ENCODE results near the gene CFAP46.
"Not testable (repeated sequence)": the region's sequence is repeated elsewhere in the genome, so short reads cannot be mapped to it uniquely, and the experiment has no call there.

CFAP46 gene

DNA sequence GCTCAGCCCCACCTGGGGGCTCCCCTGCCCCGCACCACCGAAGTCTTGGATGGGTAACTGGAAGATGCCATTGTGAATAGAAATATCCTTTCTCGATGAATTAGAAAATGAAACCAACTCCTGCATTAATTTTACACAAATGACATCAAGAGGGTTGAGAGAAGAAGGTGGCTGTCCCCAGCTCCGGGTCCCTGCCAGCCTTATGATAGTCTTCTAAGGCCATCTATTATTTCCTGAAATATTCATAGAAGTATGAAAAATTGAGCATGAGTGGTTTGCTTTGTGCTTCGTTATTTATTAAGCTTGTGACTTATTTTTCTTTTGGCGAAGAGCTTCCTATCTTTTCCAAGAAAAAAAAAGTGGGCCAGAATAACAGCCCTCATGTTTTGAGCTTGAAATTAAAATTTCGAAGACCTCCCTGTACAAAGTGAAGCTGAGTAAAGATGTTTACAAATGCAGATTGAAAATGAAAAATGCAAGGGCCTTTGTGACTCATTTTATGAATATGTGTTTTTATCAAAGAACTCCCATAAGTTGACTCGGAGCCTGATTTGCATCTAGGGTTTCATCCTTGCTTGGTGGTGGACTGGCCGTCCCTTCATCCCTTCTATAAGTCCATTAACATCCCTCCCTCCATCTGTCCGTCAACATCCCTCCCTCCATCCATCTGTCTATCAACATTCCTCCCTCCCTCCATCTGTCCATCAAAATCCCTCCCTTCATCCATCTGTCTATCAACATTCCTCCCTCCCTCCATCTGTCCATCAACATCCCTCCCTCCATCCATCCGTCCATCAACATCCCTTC is 20.5 kb upstream of the CFAP46 start:
- no peak for DNase-seq

DNA sequence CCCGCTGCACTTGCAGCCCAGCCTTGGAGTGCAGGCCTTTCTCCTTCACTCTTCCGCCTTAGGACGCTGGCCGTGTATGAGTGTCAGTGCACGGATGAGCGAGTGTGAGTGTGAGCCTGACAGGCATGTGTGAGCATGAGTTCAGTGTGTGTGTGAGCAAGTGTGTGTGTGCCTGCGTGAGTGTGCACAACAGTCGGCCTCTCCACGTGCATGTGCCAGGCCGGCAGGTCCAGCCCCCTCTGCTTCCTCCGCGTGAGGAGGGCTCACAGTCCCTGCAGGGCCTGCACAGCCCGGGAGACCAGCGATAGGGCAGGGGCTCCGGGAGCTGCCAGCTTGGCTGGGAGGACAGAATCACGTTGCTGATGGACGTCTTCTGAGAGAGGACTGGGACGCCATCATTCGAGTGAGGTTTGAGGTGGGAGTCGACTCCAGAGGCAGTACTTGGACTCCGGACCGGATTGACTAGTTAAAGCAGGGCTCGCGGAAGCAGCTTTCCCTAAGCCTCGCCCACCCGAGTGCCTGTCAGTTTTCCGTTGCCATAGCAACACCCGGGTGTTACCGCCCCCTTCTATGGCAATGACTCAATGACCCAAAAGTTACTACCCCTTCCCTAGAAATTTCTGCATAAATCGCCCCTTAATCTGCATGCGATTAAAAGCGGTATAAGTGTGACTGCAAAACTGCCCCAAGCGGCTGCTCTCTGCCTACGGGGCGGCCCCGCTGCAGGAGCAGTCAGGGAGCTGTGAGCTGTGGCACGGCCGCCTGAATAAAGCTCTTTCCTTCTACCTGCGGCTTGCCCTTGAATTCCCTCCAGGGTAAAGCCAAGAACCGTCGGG is 19.6 kb upstream of the CFAP46 start:
- DNase-seq: no peak

DNA sequence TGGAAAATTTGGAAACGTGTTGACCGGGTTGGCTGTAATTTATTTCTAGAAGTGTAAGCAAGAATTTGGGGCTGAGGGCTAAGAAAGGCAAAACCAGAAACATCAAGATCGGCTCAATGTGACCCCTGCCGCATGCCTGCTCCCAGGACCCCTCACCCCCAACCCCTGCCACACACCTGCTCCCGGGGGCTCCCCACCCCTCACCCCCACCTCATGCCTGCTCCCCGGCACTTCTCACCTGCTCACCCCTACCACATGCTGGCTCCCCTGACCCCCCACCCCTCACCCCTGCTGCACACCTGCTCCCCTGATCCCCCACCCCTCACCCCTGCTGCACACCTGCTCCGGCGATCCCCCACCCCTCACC is 19.0 kb upstream of the CFAP46 start:
- no peak for DNase-seq

DNA sequence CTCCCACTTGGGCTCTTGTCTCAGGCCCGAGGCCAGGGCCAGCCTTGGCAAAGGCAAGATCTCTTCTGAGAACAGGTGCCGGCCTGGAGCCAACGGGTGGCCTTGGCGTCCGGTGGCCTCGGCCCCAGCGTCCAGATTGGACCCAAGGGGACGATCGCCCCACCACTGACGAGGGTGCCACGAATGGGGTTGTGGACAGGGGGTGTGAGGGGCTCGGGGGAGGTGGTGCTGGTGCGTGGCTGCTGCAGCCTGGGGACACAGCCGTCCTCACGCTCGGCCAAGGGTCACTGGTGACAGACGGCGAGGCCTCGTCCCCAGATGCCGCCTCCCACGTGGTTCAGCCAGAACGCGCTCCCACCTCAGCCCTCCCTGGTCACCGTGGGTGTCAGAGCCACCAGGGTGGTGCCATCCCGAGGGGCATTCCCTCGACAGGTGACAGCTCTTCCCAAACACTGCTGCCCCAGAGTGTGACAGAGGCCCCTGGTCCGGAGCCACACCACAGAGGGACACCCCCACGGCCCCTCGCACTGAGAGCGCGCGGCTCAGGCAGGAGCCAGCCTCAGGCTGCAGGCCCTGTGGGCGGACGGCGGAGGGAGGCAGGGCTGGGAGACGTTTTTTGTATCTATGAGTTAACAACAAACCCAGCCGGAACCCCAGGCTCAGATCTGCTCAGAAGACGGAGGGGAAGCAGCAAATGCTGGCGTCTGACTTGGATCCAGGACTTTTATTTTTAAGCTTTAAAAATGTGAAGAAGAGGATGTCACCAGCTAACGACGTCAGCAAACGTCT is 18.5 kb upstream of the CFAP46 start:
- no peak for DNase-seq

DNA sequence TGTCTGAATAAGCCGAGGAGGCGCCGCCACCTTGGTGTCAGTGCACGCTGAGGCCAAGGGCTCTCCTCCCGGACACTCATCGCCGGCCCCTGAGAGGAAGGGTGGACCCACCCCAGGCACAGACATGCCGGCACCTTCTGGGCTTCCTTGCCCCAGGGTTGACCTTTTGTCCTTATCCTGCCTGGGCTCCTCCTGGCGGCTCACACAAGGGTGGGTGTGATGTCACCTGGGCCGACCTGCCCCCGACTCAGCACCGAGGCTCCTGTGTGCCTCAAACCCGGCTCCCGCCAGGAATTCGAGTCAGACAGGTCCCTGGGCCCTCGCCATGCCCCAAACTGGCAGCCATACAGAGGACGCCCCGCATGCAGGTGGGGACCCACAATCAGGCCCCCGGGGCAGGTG is 17.7 kb upstream of the CFAP46 start:
- no peak for DNase-seq

DNA sequence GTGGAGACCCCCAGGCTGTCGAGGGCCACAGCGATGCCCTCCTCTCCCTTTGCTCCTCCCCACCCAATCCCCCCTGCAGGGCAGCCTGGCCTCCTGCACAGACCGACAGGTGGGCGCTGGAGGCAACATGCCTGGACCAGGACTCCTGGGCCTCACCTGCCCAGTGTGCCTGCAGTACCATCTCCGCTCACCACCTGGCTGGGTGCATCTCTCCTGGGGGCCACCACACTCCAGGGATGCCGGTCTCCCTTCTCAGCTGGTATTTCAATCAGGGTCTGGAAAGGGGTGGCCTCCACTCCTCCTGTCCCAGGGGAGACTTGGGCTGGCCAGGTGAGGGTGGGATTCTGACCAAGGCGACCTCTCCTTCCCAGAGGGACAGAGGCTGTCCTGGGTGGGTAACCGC is 17.2 kb upstream of the CFAP46 start:
- no peak for DNase-seq

DNA sequence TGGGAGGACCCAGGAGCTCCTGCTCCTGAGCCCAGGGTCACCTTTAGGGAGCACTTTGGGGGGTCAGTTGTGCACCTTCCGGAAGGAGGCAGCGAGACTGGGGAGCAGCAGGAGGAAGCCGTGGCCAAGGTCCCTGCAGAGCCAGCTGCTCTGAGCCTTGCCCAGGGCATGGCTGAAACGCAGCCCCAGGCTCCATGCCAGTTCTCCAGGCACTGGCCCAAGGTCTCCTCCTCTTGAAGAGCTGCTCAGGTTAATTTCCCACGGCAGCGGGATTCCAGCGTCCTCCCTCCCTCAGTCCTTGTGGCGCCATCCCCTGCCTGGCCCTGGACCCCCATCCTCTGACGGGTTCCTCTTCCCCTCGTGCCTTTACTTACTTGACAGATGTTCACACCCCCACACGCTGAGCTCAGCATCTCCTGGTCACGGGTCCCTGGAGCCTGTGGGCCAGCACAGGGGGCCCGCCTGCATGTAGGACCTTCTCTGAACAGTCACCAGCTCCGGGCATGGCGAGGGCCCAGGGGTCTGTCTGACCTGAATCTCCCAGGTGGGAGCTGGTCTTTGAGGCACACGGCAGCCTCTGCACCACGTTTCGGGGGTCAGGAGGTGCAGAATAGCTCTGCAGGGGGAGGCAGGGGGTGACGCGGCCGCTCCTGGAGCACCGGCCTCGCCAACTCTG is 16.7 kb upstream of the CFAP46 start:
- no peak for DNase-seq

DNA sequence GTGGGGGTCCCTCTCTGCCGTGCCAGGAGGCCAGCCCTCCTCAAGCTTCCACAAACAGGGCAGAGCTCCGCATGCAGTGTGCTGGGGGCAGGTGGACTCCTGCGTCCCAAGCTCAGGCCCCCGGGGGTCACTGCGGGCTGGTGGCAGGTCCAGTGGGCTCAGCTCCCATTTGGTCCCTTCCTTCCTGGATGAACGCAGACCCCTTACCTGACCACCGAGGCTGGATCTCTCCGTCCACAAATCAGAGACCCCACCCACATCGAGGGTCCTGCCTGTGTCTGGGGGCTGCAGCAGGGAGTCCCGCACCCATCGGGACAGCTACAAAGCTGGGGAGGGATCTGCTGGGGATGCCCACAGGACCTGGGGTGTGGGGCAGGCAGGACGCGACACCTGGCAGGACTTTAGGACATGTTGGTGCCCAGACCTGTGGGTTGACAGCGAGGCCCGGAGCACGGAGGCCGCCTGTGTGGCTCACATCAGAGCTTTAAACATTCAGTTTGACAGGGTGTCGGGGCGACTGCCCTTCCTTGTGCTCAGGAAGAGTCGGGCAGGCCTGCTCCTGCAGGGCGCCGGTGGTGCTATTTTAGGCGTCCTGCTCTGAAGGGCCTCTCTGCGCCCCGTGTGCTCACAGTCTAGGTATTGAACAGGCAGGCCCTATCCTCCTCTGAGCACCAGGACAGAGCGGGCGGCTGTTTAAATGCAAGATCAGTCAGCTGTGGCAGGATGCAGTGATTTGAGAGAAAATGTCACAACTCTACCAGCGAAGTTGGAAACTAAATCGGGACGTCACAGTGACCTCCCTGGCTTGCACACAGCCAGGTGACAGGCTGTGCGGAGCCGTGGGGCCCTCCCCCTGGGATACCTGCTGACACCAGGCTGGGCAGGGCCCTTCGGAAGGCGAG is 15.9 kb upstream of the CFAP46 start:
- DNase-seq: no peak

DNA sequence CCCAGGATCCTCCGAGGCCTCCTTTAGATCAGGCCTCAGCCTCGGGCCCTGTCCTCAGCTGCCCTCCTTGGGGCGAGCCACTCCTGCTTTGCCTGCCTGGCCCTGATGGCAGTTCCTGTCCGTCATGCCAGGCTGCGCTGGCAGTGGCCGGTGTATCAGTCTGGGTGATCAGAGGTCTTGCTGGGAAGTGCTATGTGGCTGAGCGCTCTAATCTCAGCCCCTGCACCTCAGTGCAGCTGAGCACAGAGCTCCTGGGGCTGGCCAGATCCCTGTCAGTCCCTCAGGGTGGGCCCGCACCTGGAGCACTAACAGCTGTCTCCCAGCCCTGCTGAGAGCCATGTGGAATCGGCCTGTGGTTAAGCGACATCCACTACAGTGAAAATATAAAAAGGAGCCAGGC is 14.8 kb upstream of the CFAP46 start:
- no peak for DNase-seq

DNA sequence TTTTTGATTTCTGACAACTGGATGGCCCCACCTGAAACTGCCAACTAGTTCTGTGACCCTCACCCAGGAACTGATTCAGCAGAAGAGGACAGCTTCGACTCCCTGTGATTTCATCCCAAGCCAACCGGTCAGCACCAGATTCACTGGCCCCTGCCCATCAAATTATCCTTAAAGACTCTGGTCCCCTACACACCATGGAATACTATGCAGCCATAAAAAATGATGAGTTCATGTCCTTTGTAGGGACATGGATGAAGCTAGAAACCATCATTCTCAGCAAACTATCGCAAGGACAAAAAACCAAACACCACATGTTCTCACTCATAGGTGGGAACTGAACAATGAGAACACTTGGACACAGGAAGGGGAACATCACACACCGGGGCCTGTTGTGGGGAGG is 13.9 kb upstream of the CFAP46 start:
- DNase-seq: not testable (repeated sequence)

DNA sequence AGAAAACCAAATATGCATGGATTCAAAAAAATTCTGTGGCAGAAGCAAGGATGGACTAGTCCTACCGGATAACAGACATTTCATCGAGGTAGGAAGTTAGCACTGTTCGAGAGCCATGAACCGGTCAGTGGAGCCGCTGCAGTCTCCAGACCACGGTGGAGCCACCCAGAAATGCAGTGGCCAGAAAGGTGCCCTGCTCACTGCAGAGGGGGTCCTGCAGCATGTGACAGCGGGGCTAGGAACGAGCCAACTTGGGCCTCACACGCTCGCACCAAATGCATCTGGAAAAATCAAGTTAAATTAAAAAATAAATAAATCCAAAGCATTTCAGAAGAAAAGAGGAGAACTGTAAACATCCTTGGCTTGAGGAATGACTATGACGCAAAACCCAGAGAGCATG is 13.1 kb upstream of the CFAP46 start:
- no peak for DNase-seq

DNA sequence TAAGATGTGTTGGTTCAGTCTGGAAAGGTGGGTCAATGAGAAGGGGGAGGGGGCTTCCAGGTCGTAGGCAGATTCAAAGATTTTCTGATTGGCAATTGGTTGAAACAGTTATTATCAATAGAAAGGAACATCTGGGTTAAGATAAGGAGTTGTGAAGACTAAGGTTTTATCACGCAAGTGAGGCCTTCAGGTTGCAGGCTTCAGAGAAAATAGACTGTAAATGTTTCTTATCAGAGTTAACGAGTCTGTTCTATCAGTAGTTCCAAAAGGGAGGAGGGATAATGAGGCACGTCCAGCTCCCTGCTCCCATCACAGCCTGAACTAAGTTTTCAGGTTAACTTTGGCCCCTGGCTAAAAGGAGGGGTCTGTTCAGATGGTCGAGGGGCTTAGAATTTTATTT is 11.1 kb upstream of the CFAP46 start:
- DNase-seq: no peak

DNA sequence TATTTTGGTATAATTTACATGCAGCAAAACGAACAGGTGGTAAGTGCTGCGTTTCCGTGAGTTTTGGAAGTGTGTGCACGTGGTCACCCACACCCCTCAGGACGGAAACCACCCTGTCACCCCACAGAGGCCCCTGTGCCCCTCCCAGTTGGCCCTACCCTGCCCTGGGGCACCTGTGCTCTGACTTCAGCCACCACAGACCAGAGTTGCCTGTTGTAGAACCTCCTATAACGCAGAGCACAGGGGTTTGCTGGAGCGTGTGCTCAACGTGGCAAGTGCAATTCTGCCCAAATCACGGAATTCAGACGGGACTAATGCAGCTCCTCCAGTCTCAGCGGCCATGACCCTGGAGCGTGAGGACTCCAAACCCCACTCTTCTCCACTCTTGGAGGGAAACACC is 9.6 kb upstream of the CFAP46 start:
- DNase-seq: no peak

DNA sequence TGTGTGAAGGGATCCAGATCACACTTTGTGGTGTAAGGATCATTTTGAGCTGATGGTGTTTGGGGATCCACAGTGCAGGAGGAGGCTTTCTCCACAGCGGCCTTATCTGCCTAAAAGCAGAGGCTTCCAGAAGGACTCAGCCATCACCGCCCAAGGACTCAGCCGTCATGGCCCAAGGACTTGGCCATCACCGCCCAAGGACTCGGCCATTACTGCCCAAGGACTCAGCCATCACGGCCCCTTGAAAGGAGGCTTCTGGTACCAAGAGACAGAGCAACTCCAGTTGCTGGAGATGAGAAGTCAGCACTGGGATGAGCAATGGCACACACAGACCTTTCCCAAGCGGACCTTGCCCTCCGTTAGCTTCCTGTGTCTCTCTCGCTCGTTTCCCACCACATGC is 6.0 kb upstream of the CFAP46 start:
- no peak for DNase-seq

DNA sequence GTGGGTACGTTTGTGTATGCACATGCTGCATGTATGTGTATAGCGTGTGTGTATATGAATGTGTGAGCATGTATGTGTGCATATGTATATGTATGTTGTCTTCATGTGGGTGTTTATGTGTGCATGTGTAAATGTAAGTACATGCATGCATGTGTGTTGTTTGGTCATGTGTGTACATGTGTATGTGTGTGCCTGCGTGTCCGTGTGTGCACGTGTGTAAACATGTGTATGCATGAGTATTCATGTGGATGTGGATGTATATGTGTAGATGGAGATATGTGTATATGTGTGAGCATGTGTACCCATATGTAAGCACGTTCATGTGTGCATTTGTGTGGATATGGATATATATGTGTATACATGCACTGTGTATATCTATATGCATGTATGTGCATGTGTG is 5.5 kb upstream of the CFAP46 start:
- no peak for DNase-seq

DNA sequence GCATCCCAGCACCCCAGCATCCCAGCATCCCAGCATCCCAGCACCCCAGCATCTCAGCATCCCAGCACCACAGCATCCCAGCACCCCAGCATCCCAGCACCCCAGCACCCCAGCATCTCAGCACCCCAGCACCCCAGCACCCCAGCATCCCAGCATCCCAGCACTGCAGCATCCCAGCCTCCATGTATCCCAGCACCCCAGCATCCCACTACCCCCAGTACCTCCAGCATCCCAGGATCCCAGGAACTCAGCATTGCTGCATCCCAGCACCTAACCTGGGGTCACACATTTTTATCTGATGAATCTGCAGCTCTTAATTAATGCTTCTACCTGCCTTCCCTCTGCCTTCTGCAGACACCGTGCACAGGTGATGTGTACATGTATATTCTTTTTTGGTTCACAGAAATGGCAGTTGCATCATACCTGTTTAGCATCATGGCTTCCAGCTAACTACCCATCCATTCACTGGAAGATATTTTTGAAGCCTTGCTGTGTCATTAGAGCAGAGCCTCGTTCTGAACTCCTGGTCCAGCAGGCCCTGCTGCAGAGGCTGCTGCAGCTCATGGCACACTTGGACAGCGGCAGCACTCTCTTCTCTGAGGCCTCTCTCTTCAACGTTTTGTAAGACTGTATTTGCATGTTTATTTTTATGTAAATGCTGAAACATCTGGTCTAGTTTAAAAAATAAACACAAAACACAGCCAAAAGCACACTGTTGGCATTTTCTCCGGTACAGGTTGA is 4.6 kb upstream of the CFAP46 start:
- DNase-seq: no peak

DNA sequence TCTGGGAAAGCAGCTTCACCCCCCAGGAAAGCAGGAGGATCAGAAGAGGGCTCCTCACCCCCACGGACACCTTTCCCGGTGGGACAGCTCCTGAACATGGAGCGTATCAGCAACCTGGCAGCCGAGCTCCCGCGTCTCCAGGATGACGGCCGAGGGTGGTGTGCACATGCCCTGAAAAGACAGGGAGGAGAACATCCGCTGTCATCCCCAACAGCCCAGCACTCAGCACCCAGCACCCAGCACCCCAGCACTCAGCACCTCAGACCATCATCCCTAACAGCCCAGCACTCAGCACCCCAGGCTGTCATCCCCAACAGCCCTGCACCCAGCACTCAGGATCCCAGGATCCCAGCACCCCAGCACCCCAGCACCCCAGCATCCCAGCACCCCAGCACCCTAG is 3.9 kb upstream of the CFAP46 start:
- no peak for DNase-seq

DNA sequence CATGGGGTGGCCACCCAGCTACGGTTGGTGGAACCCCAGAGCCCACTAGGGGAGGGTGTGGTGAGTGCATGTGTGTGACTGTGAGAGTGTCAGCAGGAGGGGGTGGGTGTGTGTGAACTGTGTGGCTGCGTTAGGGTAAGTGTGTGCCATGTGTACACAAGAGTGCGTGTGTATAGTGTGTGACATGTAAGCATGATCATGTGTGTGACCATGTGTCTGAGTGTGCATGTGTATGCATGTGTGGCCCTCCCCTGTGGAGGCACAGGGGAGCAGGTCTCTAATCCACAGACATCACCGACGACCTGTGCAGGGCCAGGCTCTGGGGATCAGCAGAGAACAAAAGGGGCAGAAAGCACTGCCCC is 3.5 kb upstream of the CFAP46 start:
- DNase-seq: no peak

DNA sequence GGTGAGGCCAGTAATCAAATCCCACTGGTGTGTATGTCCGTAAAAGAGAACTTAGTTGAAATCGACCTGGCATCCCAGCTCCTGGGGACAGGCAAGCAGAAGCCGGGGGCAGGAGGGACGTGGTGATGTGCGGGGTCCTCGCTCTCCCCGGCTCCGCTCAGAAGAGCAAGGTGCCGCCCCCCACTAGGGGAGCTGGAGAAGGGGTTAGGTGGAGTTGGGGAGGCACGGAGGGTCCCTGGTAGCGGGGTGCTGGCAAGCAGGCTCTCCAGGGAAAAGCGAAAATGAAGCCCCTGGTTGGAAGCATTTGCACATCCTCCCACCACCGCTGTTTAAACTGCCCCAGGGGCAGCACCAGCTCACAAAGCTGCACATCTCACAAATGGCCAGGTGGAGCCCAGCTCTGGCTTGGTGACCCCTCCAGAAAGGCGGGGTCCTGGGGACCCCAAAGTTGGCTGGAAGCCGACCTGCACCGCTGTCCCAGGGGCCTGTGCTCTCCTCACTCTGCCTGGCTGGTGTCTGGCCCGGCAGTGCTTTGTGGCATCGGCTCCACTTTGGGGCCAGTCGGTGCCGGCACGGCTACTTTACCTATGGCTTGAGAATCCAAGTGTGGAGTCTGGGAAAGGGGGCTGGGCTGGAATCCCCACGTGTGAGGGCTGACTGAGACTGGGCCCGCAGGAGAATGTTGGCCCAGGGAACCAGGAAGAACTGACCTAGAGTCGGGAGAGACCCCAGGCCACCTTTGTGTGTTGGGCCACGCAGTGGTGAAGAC is 2.9 kb upstream of the CFAP46 start:
- DNase-seq: no peak

DNA sequence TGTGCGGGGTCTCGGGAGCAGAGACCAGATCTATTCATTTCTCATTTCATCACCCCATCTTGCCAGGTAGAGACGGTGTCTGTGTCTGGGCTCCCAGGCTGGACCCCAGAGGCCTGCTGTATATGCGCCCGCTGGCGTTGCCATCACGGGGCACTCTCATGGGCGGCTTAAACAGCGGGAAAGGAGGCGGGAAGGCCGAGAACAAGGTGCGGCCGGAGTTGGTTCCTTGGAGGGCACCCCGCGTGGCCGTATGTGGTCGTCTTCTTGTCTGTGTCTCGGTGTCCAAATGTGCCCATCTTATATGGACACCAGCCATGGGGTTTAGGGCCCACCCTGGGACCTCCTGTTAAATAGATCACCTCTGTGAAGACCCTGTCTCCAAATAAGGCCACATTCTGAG is 2.1 kb upstream of the CFAP46 start:
- DNase-seq: no peak
